H1 (cell line): ENCODE results near the gene CAMK2D. TPM values are rescaled to one million over a fixed set of nuclear protein-coding genes. Genes with fewer than 3 reads are reported as not detected.

Experiments used
- CTCF ChIA-PET: fragments of 300-600 bp; sonication (Branson Sonifier 250); formaldehyde crosslinking; loops from one replicate; lab custom pipeline; 2021; ENCODE audit not compliant: partially characterized antibody; lab: Charles Lee
- POLR2A ChIA-PET: fragments of 300-600 bp; sonication (Branson Sonifier 250); formaldehyde crosslinking; loops from one replicate; lab custom pipeline; 2021; ENCODE audit warnings: inconsistent platforms; ENCODE audit not compliant: partially characterized antibody; lab: Charles Lee
- DNase-seq, 2 experiments: peaks; one replicate each; pipeline versions ENCODE4 v3.0.0 to v3.0.0-alpha.2; 2010 to 2022; ENCODE audit warnings: low spot score in 2 of 2, low read depth in 1 of 2, mixed read lengths in 1 of 2
- FAIRE-seq: peaks from 2 replicates; lab custom pipeline; 2011; peaks lifted over from hg19 to GRCh38; lab: Jason Lieb, UNC
- H2AFZ ChIP-seq: 2 replicates; pipeline ENCODE4 v1.8.1; 2012; ENCODE audit warnings: low read length, inconsistent platforms
- H2AK5ac ChIP-seq: 2 replicates; pipeline ENCODE4 v1.6.1; 2013; ENCODE audit warnings: low read depth, low read length
- H2BK120ac ChIP-seq: replicated peaks from 2 replicates; pipeline ENCODE3; 2013; ENCODE audit warnings: low read depth, low read length, inconsistent platforms
- H2BK12ac ChIP-seq: 2 replicates; pipeline ENCODE4 v1.6.1; 2013; ENCODE audit warnings: low read depth, low read length
- H2BK15ac ChIP-seq: 2 replicates; pipeline ENCODE4 v1.6.1; 2013; ENCODE audit warnings: low read length
- H2BK20ac ChIP-seq: 2 replicates; pipeline ENCODE4 v1.6.1; 2013; ENCODE audit warnings: low read length
- H2BK5ac ChIP-seq: 2 replicates; pipeline ENCODE4 v1.6.1; 2013; ENCODE audit warnings: low read depth, low read length
- H3K14ac ChIP-seq: 2 replicates; pipeline ENCODE4 v1.6.1; 2013; ENCODE audit warnings: inconsistent platforms; ENCODE audit not compliant: insufficient read length
- H3K18ac ChIP-seq: 2 replicates; pipeline ENCODE4 v1.6.1; 2013; ENCODE audit warnings: low read length; ENCODE audit errors: extremely low read depth
- H3K23ac ChIP-seq: 2 replicates; pipeline ENCODE4 v1.6.1; 2013; ENCODE audit warnings: inconsistent platforms; ENCODE audit not compliant: insufficient read length
- H3K23me2 ChIP-seq: 2 replicates; pipeline ENCODE4 v1.6.1; 2013; ENCODE audit warnings: low read depth, low read length
- H3K27ac ChIP-seq: 2 replicates; pipeline ENCODE4 v1.6.1; 2011; ENCODE audit warnings: low read depth, low read length, inconsistent platforms
- H3K27me3 ChIP-seq, 4 experiments: replicated peaks in 1 of 4; 1 replicate in 1 of 4; 2 replicates in 3 of 4; pipeline versions ENCODE4 v1.6.1 to v1.8.1; 2011 to 2013; ENCODE audit warnings: low read length in 3 of 4, mild to moderate bottlenecking in 3 of 4, inconsistent platforms in 2 of 4, mixed read lengths in 2 of 4, moderate library complexity in 1 of 4; ENCODE audit not compliant: control insufficient read depth in 3 of 4, insufficient read depth in 3 of 4; ENCODE audit errors: extremely low read depth in 1 of 4
- H3K36me3 ChIP-seq, 4 experiments: 2 replicates each; pipeline versions ENCODE4 v1.6.1 to v1.8.1; 2011 to 2013; ENCODE audit warnings: mild to moderate bottlenecking in 4 of 4, low read length in 3 of 4, moderate library complexity in 2 of 4, control low read depth in 1 of 4, inconsistent platforms in 1 of 4; ENCODE audit not compliant: insufficient read depth in 4 of 4, control insufficient read depth in 2 of 4
- H3K4ac ChIP-seq: replicated peaks from 2 replicates; pipeline ENCODE3; 2013; ENCODE audit warnings: low read length, low read depth, mixed read lengths, inconsistent platforms; ENCODE audit not compliant: insufficient read length
- H3K4me1 ChIP-seq, 4 experiments: replicated peaks in 1 of 4; 1 replicate in 1 of 4; 2 replicates in 3 of 4; pipeline versions ENCODE4 v1.6.1 to v1.8.1; 2011 to 2013; ENCODE audit warnings: low read length in 3 of 4, inconsistent platforms in 2 of 4, mixed read lengths in 1 of 4; ENCODE audit not compliant: insufficient read depth in 4 of 4, control insufficient read depth in 3 of 4
- H3K4me2 ChIP-seq, 2 experiments: 2 replicates each; pipeline versions ENCODE4 v1.6.1 to v1.8.1; 2011 to 2013; ENCODE audit warnings: low read depth in 2 of 2, low read length in 2 of 2, control low read depth in 1 of 2, inconsistent platforms in 1 of 2, mild to moderate bottlenecking in 1 of 2; ENCODE audit not compliant: insufficient read depth in 1 of 2
- H3K4me3 ChIP-seq, 4 experiments: fragments of 200-600, 300-600 bp in 1 of 4; sonication (generic), shearing (Covaris generic), sonication (Bioruptor Twin) in 1 of 4; 2 replicates each; pipeline versions ENCODE4 v1.5.1 to v1.8.1; 2011 to 2016; ENCODE audit warnings: low read length in 4 of 4, low read depth in 3 of 4, control low read depth in 2 of 4, inconsistent platforms in 2 of 4, mild to moderate bottlenecking in 2 of 4, mixed read lengths in 1 of 4, moderate library complexity in 1 of 4; ENCODE audit not compliant: insufficient read depth in 2 of 4; ENCODE audit errors: extremely low read depth in 1 of 4
- H3K56ac ChIP-seq: replicated peaks from 2 replicates; pipeline ENCODE3; 2013; ENCODE audit warnings: low read depth, mild to moderate bottlenecking, mixed read lengths, low read length, inconsistent platforms; ENCODE audit not compliant: insufficient read length
- H3K79me1 ChIP-seq: 2 replicates; pipeline ENCODE4 v1.6.1; 2013; ENCODE audit warnings: low read depth, low read length, control low read depth
- H3K79me2 ChIP-seq, 2 experiments: 2 replicates each; pipeline versions ENCODE4 v1.6.1 to v1.8.1; 2012 to 2013; ENCODE audit warnings: low read length in 2 of 2, mild to moderate bottlenecking in 2 of 2, inconsistent platforms in 1 of 2; ENCODE audit not compliant: insufficient read depth in 2 of 2, control insufficient read depth in 1 of 2
- H3K9ac ChIP-seq, 4 experiments: replicated peaks in 1 of 4; 1 replicate in 1 of 4; 2 replicates in 3 of 4; pipeline versions ENCODE4 v1.6.1 to v1.8.1; 2011 to 2013; ENCODE audit warnings: low read depth in 3 of 4, low read length in 3 of 4, control low read depth in 2 of 4, mild to moderate bottlenecking in 2 of 4, moderate library complexity in 2 of 4, inconsistent platforms in 1 of 4; ENCODE audit errors: extremely low read depth in 1 of 4
- H3K9me3 ChIP-seq, 2 experiments: 2 replicates each; pipeline versions ENCODE4 v1.6.1 to v1.8.1; 2012 to 2013; ENCODE audit warnings: mild to moderate bottlenecking in 2 of 2, moderate library complexity in 2 of 2, control low read depth in 1 of 2, inconsistent platforms in 1 of 2, low read depth in 1 of 2, low read length in 1 of 2, mixed read lengths in 1 of 2; ENCODE audit not compliant: insufficient read depth in 2 of 2
- H4K20me1 ChIP-seq, 2 experiments: replicated peaks in 1 of 2; 2 replicates each; pipeline versions ENCODE3 to v1.8.1; 2011 to 2013; ENCODE audit warnings: inconsistent platforms in 2 of 2, low read length in 2 of 2, mild to moderate bottlenecking in 1 of 2; ENCODE audit not compliant: insufficient read depth in 2 of 2, control insufficient read depth in 1 of 2
- H4K5ac ChIP-seq: 2 replicates; pipeline ENCODE4 v1.6.1; 2013; ENCODE audit warnings: low read length, low read depth, mixed read lengths, inconsistent platforms; ENCODE audit not compliant: insufficient read length
- H4K8ac ChIP-seq: 2 replicates; pipeline ENCODE4 v1.8.0; 2013; ENCODE audit warnings: mild to moderate bottlenecking, moderate library complexity, low read length, inconsistent platforms; ENCODE audit not compliant: insufficient read depth; ENCODE audit errors: extremely low read depth
- H4K91ac ChIP-seq: replicated peaks from 2 replicates; pipeline ENCODE3; 2013; ENCODE audit warnings: low read length, mixed read lengths, inconsistent platforms; ENCODE audit not compliant: insufficient read length
- ASH2L ChIP-seq: fragments of 200-600, 300-600 bp; sonication (generic); IDR thresholded peaks from one replicate; pipeline ENCODE4 v1.7.1; 2017; ENCODE audit warnings: low read length
- CEBPB ChIP-seq: IDR thresholded peaks from 2 replicates; pipeline ENCODE4 v1.6.1; 2012; ENCODE audit warnings: low read depth, low read length
- CREB1 ChIP-seq: IDR thresholded peaks from 2 replicates; pipeline ENCODE4 v1.6.1; 2012; ENCODE audit warnings: inconsistent platforms
- KDM1A ChIP-seq: fragments of 200-600, 300-600 bp; sonication (generic); IDR thresholded peaks from 2 replicates; pipeline ENCODE4 v1.7.1; 2016; ENCODE audit warnings: mild to moderate bottlenecking, low read length, borderline replicate concordance
- KDM4A ChIP-seq: IDR thresholded peaks from one replicate; pipeline ENCODE4 v1.7.1; 2012; ENCODE audit warnings: low read depth, mild to moderate bottlenecking, moderate library complexity, low read length, inconsistent platforms; ENCODE audit not compliant: severe bottlenecking
- RNF2 ChIP-seq: fragments of 200-900, 300-1000 bp; sonication (generic); IDR thresholded peaks from 2 replicates; pipeline ENCODE4 v1.7.1; 2016; ENCODE audit warnings: borderline replicate concordance, low read depth, mild to moderate bottlenecking, antibody characterized with exemption, low read length; ENCODE audit not compliant: poor library complexity, severe bottlenecking; ENCODE audit errors: missing control alignments
- SRF ChIP-seq: IDR thresholded peaks from 2 replicates; pipeline ENCODE4 v1.6.1; 2011; ENCODE audit warnings: mild to moderate bottlenecking, low read depth, low read length, moderate library complexity
- TAF1 ChIP-seq: IDR thresholded peaks from 2 replicates; pipeline ENCODE4 v1.6.1; 2011; ENCODE audit warnings: mild to moderate bottlenecking, low read depth, low read length
- TCF12 ChIP-seq: IDR thresholded peaks from 2 replicates; pipeline ENCODE4 v1.6.1; 2011; ENCODE audit warnings: low read depth, mild to moderate bottlenecking, low read length
- ZNF274 ChIP-seq: IDR thresholded peaks from 2 replicates; pipeline ENCODE4 v1.7.0; 2012; ENCODE audit warnings: low read length, borderline replicate concordance; ENCODE audit errors: extremely low read depth
- WGBS, 2 experiments: shearing (Covaris generic) in 1 of 2; methylation state at CpG; one replicate each; pipeline versions ENCODE4 v1.1.6 to v1.1.7; 2013 to 2015; ENCODE audit warnings: low lambda C conversion rate in 2 of 2, mixed read lengths in 2 of 2, inconsistent platforms in 1 of 2, low coverage in 1 of 2, missing lambda C conversion rate in 1 of 2; ENCODE audit not compliant: insufficient replicate concordance in 2 of 2, insufficient coverage in 1 of 2, insufficient read length in 1 of 2; ENCODE audit errors: extremely low coverage in 1 of 2, missing lambda C conversion rate in 1 of 2; 5-methylcytosine and 5-hydroxymethylcytosine counted together
- polyA plus RNA-seq, 7 experiments: library from polyadenylated mRNA; depleted of rRNA in 3 of 7; stranded (reverse) in 5 of 7; unstranded in 2 of 7; fragments of >200 nt in 5 of 7; fragments of 200-250 nt in 2 of 7; gene quantifications; 1 replicate in 5 of 7; 2 replicates in 1 of 7; 4 replicates in 1 of 7; pipeline versions ENCODE4 v1.2.1 to v1.2.3, GENCODE V29; 2011 to 2013; ENCODE audit warnings: missing spikeins in 2 of 7, mixed read lengths in 2 of 7
- total RNA-seq: library from RNA; stranded (reverse); fragmentation: NEBNext Ultra II Directional; extraction: Animal tissue kit (Norgen Biotek cat#: 25700); gene quantifications from 2 replicates; pipeline ENCODE4 v1.2.1, GENCODE V29; 2021
- TF ChIP-seq, protein P1 (sequence below), 3 experiments: IDR thresholded peaks; 1 replicate in 2 of 3; 2 replicates in 1 of 3; pipeline versions ENCODE4 v1.5.1 to v1.6.1; 2011; ENCODE audit warnings: low read length in 3 of 3, mild to moderate bottlenecking in 3 of 3, inconsistent platforms in 2 of 3, low read depth in 1 of 3, moderate library complexity in 1 of 3; ENCODE audit not compliant: insufficient read depth in 1 of 3; ENCODE audit errors: control extremely low read depth in 1 of 3

The CAMK2D gene
- total and polyA plus RNA-seq, 2 of the 8 experiments (the other 6 are each of a cell fraction or from before 2014, with no cell fraction given), result 3.2 to 7.0 TPM

DNA sequence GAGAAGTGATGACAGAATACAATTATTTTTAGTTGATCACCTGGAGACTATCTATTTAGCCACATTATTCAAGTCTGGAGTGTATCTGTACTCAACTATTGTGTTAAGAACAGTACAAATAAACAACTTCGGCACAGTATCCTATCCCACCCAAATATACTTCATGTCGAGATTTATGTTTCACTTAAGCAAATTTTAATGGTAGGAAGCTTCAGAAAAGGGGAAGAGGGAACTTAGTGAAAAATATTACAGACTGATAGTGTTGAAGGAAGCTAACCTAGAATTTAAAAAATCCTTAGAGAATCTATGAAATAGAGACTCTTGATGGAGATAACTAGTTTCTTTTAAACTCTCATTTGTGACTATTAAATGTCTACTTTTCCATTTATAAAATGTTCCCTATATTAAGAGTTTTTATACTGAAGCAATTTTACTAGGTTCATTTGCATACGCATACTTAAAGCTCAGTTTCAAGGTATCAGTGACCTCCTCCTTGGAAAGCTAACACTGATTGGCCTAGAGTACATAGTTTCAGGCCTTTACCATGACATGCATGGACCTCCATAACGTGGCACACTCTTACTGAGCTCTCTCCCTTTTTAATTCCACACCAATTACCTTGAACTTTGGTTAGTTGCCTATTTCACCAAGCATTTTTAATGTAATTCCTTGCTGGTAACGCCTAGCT, 197.7 kb downstream of the CAMK2D start:
- Histone ChIP-seq H4K20me1 (no peaks in the 10 kb centered on the region), H2BK5ac (no peak overlapping the region), H3K23me2 (no peaks in the 10 kb centered on the region), H3K18ac (no peak overlapping the region), H3K27ac (no peak overlapping the region), H3K36me3 (no peaks in the 10 kb centered on the region), H2AK5ac (no peak overlapping the region), H2BK12ac (no peak overlapping the region), H2BK15ac (no peak overlapping the region), H4K8ac (no peak overlapping the region), H3K27me3 (no peaks in the 10 kb centered on the region), H3K79me2 (no peaks in the 10 kb centered on the region), H2BK20ac (no peak overlapping the region), H3K4me1 (peaks cover 0 to 6% (median 0%) of the 10 kb centered on the region in 4 experiments; a peak in 3 of 7 replicates), H3K4me2 (no peak overlapping the region), H3K23ac (no peak overlapping the region), H4K5ac (no peak overlapping the region), H3K9ac (no peak overlapping the region), H2BK120ac (no peak overlapping the region), H3K4ac (no peak overlapping the region), H3K79me1 (no peaks in the 10 kb centered on the region), H3K4me3 (no peak overlapping the region), H3K14ac (no peak overlapping the region), H2AFZ (no peak overlapping the region), H3K9me3 (no peaks in the 10 kb centered on the region), H4K91ac (no peak overlapping the region), H3K56ac (no peak overlapping the region)
- ChIA-PET POLR2A (no interaction called here), CTCF (interaction anchor here (0.9 to 1.8 kb wide), 6 partner anchors 10 to 507 kb away, joined by 3 to 7 read pairs (median 4); no protein-coding TSS in a partner anchor)
- FAIRE-seq (no peak), DNase-seq (no peak)
- WGBS, 2 experiments, result 85% methylated on average over 5 of the region's 5 CpGs; no CpG with 5 or more reads in 1 of the 2 experiments
- no peak for TF ChIP-seq TCF12
- no peak for TF ChIP-seq RNF2
- TF ChIP-seq ZNF274, result no peak
- no peak for TF ChIP-seq TAF1
- no peak for TF ChIP-seq CEBPB
- TF ChIP-seq ASH2L, result no peak
- no peak for TF ChIP-seq KDM1A
- TF ChIP-seq KDM4A, result no peak
- TF ChIP-seq, protein P1, sequence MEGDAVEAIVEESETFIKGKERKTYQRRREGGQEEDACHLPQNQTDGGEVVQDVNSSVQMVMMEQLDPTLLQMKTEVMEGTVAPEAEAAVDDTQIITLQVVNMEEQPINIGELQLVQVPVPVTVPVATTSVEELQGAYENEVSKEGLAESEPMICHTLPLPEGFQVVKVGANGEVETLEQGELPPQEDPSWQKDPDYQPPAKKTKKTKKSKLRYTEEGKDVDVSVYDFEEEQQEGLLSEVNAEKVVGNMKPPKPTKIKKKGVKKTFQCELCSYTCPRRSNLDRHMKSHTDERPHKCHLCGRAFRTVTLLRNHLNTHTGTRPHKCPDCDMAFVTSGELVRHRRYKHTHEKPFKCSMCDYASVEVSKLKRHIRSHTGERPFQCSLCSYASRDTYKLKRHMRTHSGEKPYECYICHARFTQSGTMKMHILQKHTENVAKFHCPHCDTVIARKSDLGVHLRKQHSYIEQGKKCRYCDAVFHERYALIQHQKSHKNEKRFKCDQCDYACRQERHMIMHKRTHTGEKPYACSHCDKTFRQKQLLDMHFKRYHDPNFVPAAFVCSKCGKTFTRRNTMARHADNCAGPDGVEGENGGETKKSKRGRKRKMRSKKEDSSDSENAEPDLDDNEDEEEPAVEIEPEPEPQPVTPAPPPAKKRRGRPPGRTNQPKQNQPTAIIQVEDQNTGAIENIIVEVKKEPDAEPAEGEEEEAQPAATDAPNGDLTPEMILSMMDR (IDR thresholded peaks at IDR 0.05; ENCODE audit: control extremely low read depth in 1 of 3, insufficient read depth in 1 of 3, low read depth in 1 of 3, low read length in 3 of 3), result no peak
- no peak for TF ChIP-seq SRF
- TF ChIP-seq CREB1, result no peak
